SK-N-MC (cell line): ENCODE results near the gene FN3K.

Experiments used
- EZH2 ChIP-seq: fragments of 200-600 bp; sonication (generic); IDR thresholded peaks from one replicate; pipeline ENCODE4 v1.6.1; 2017; ENCODE audit warnings: antibody characterized with exemption
- POLR2AphosphoS5 ChIP-seq: IDR thresholded peaks from 2 replicates; pipeline ENCODE4 v1.6.1; 2012; ENCODE audit warnings: mild to moderate bottlenecking, low read depth, low read length, borderline replicate concordance

GRCh38 chr17:82769041-82769440 is 33.6 kb downstream of the FN3K start:
- TF ChIP-seq EZH2 (no peak), POLR2AphosphoS5 (no peak)
